Heart left ventricle (tissue), 16 donors: ENCODE data around the gene TRMT11. TPM values are rescaled to one million over a fixed set of nuclear protein-coding genes. Genes with fewer than 3 reads are reported as not detected.
A peak's percentile ranks its signal among the peaks of the same experiment; 100 is the strongest.

ENCODE experiments used
- ATAC-seq, 4 donors: fragments of 200-7000 bp; cut with Tn5 transposase; one replicate each; pipeline ENCODE4 v1.9.1; 2020 to 2022; ENCODE audit warnings: moderate library complexity in 4 of 4, mild to moderate bottlenecking in 3 of 4, moderate number of reproducible peaks in 1 of 4
- DNase-seq, 5 donors: peaks; one replicate each; pipeline ENCODE4 v3.0.0-alpha.2; 2020
- H3K27ac ChIP-seq, 12 donors: fragments of 200-600 bp; sonication (generic) in 4 of 12; one replicate each; pipeline versions ENCODE4 v1.5.0 to v1.8.0; 2016 to 2022; ENCODE audit warnings: mild to moderate bottlenecking in 2 of 12
- H3K27me3 ChIP-seq, 9 donors: fragments of 200-600 bp; sonication (generic) in 2 of 9; one replicate each; pipeline versions ENCODE4 v1.5.1 to v1.8.0; 2016 to 2022; ENCODE audit warnings: mild to moderate bottlenecking in 3 of 9
- H3K36me3 ChIP-seq, 9 donors: fragments of 200-600 bp; sonication (generic) in 2 of 9; one replicate each; pipeline versions ENCODE4 v1.5.0 to v1.8.0; 2018 to 2022; ENCODE audit warnings: mild to moderate bottlenecking in 2 of 9
- H3K4me1 ChIP-seq, 12 donors: fragments of 200-600 bp; sonication (generic) in 4 of 12; one replicate each; pipeline versions ENCODE4 v1.5.0 to v1.8.0; 2016 to 2022; ENCODE audit warnings: mild to moderate bottlenecking in 3 of 12
- H3K4me3 ChIP-seq, 12 donors: fragments of 200-600 bp; sonication (generic) in 4 of 12; one replicate each; pipeline versions ENCODE4 v1.5.0 to v1.8.0; 2017 to 2022; ENCODE audit warnings: mild to moderate bottlenecking in 9 of 12, moderate library complexity in 4 of 12
- H3K9me3 ChIP-seq, 12 donors: fragments of 200-600 bp; sonication (generic) in 4 of 12; one replicate each; pipeline versions ENCODE4 v1.5.0 to v1.8.0; 2016 to 2022; ENCODE audit warnings: mild to moderate bottlenecking in 1 of 12
- CTCF ChIP-seq, 12 donors: fragments of 200-600 bp; sonication (generic) in 4 of 12; IDR thresholded peaks; one replicate each; pipeline versions ENCODE4 v1.5.0 to v1.8.0; 2018 to 2022; ENCODE audit warnings: antibody characterized with exemption in 12 of 12, mild to moderate bottlenecking in 5 of 12
- POLR2A ChIP-seq, 2 donors: fragments of 450-650 bp; IDR thresholded peaks; one replicate each; pipeline ENCODE4 v1.6.1; 2017; ENCODE audit warnings: antibody characterized with exemption in 2 of 2, mild to moderate bottlenecking in 2 of 2, moderate library complexity in 2 of 2
- WGBS, 4 donors: extraction: QIAGEN DNeasy Blood & Tissue Kit in 2 of 4; methylation state at CpG; one replicate each; pipeline versions ENCODE4 v1.1.5 to v1.1.7; 2013 to 2018; 5-methylcytosine and 5-hydroxymethylcytosine counted together
- intact Hi-C, 10 donors: fragments of 100-400 bp; cut with DNase I; formaldehyde crosslinking; loops; one replicate each; pipeline versions ENCODE4 v1.11.1 to v1.14.2; 2022
- polyA plus RNA-seq, 2 donors: library from polyadenylated mRNA; stranded (reverse); fragments of 200-250 nt; gene quantifications; one replicate each; pipeline ENCODE4 v1.2.3, GENCODE V29; 2013
- total RNA-seq, 9 donors: library from RNA; depleted of rRNA in 2 of 9; stranded (reverse); fragments of >200 nt in 2 of 9; fragmentation: NEBNext Ultra II Directional in 3 of 9; extraction: Animal tissue kit (Norgen Biotek cat#: 25700) in 3 of 9; gene quantifications; one replicate each; pipeline versions ENCODE4 v1.1.0 to v1.2.4, GENCODE V29; 2016 to 2023
- donor health status: ischemic (EF 13 %, LVEDD 7.1; RV severe dilation, severe dysfunction).
- donor health status: healthy with polysubstance abuse.
- donor health status: DM: no; HTN: yes; CAD: no.
- donor health status: DM: no; HTN: no; CAD: no.
- donor health status: ischemic (EF 25% LVEDD 6.9; RV normal size, moderate dysfunction).
- donor health status: ischemic (EF 25% LVEDD 5.7; RV mildly dilated, moderate dysfunction).
- donor health status: healthy.
- donor health status: DM: yes; HTN: yes; CAD: no.
- donor health status: ischemic (EF 35%, LVEDD 5.7; RV mildly dilated, moderate dysfunction).
- donor health status: nonischemic (EF 11% LVEDD 7.7; RV severe dilation, severe dysfunction).
- donor health status: DM: yes; HTN: yes; CAD: no.
- donor health status: PGD.
- donor health status: ischemic (EF 29% LVEDD 5.4; RV normal size, mild dysfunction).
- donor health status: nonischemic (EF 23%, LVEDD 6.1; RV moderate dilation, normal function).

TRMT11 gene
- total and polyA plus RNA-seq, 11 donors = 8.0 to 15.6 (median 11.2) TPM

DNA sequence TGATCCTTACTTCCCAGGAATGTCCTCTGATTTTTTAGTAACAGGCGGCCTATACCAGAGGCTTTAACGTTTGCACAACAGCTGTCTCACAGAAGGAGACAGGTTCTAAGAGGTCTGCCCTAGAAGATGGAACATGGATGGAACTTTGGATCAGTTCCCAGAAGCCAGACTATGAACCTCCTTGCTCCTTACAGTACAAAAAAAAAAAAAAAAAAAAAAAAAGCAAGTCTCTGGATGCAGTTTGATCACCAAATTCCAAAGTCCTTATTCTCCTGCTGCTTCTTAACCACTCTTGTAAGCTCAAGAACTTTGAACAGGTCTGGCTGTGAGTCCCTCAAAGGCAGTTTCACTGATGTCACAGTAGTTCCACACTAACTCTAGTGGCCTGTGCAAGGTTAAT is 2.0 kb upstream of the TRMT11 start:
- intact Hi-C loops = loop anchor here in 2 of 10 donors (10.0 kb wide), 2 partner anchors 670 to 680 kb away; partner anchors contain the start of gene HDDC2 (in 1 of the 2)
- peaks cover 0 to 24% (median 0%) of the 10 kb centered on the region in 9 donors for H3K36me3 ChIP-seq
- H3K9me3 ChIP-seq = no peaks in the 10 kb centered on the region
- DNase-seq (no peak), ATAC-seq (no peak)
- 74 to 84% (median 77%) methylated on average over 2 of the region's 2 CpGs for WGBS, 4 donors
- peaks cover 0 to 21% (median 9%) of the 10 kb centered on the region in 12 donors for H3K4me1 ChIP-seq
- H3K27ac ChIP-seq = no peak overlapping the region
- no peaks in the 10 kb centered on the region for H3K27me3 ChIP-seq
- no peak overlapping the region for H3K4me3 ChIP-seq
- no peak for TF ChIP-seq POLR2A (IDR thresholded peaks at IDR 0.05)
- no peak for TF ChIP-seq CTCF (IDR thresholded peaks at IDR 0.05)

GRCh38 chr6:125985522-125985921 is 818 bp upstream of the TRMT11 start:
- WGBS, 4 donors = 84 to 91% (median 89%) methylated on average over 4 of the region's 4 CpGs
- Histone ChIP-seq H3K4me1 (peaks cover 0 to 21% (median 9%) of the 10 kb centered on the region in 12 donors), H3K36me3 (peaks cover 0 to 12% (median 0%) of the 10 kb centered on the region in 9 donors), H3K27ac (peak overlapping the region in 3 of 12 donors; percentile 58 to 86 (median 73)), H3K4me3 (peak overlapping the region in 11 of 12 donors; percentile 63 to 91 (median 80)), H3K9me3 (no peaks in the 10 kb centered on the region), H3K27me3 (no peaks in the 10 kb centered on the region)
- DNase-seq = no peak
- intact Hi-C loops = loop anchor here in 2 of 10 donors (10.0 kb wide), 2 partner anchors 671 to 681 kb away; partner anchors contain the start of gene HDDC2 (in 1 of the 2)
- ATAC-seq = no peak
- no peak for TF ChIP-seq CTCF (IDR thresholded peaks at IDR 0.05)
- no peak for TF ChIP-seq POLR2A (IDR thresholded peaks at IDR 0.05)

DNA sequence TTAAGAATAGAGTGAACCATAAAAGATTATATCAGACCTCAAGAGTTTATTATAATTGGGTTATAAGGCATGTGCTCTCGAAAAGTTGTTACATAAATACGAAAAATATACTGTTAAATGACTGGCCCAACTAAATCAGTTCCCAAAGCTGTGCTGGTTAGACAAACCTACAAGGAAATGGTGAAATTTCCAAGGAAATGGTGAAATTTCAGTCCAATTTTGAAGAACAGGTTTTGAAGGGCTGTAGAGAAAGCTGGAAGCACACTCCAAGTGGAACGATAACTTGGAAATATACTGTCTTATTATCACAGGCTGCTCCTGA is 400 bp upstream of the TRMT11 start:
- no peak for ATAC-seq

More for the DNA sequence above, 400 bp upstream of the TRMT11 start:
- intact Hi-C loops = loop anchor here in 2 of 10 donors (10.0 kb wide), 2 partner anchors 671 to 681 kb away; partner anchors contain the start of gene HDDC2 (in 1 of the 2)
- H3K4me1 ChIP-seq = peaks cover 0 to 21% (median 9%) of the 10 kb centered on the region in 12 donors
- no peak for DNase-seq
- TF ChIP-seq POLR2A (IDR thresholded peaks at IDR 0.05) (no peak), CTCF (IDR thresholded peaks at IDR 0.05) (no peak)
- H3K27ac ChIP-seq = peak overlapping the region in 11 of 12 donors; percentile 58 to 86 (median 75)
- 3 to 16% (median 7%) methylated on average over 3 of the region's 3 CpGs for WGBS, 4 donors
- no peaks in the 10 kb centered on the region for H3K27me3 ChIP-seq
- H3K4me3 ChIP-seq = peak overlapping the region; percentile 63 to 91 (median 80)
- H3K36me3 ChIP-seq = peaks cover 0 to 10% (median 0%) of the 10 kb centered on the region in 9 donors
- no peaks in the 10 kb centered on the region for H3K9me3 ChIP-seq
